ENCODE data around the gene CREM.

- TF ChIP-seq CTCF (IDR thresholded peaks at IDR 0.05) (no peak), POLR2A (IDR thresholded peaks at IDR 0.05) (no peak)
Observed at GRCh38 chr10:35200487-35200886, 73.8 kb downstream of the CREM start.

Measured in lower leg skin (tissue), 3 donors.